HEK293T (cell line): ENCODE results near the gene CYSLTR2.

Source experiments
- CTCF ChIA-PET: fragments of 350-600 bp; formaldehyde crosslinking; extraction: SDS; loops from one replicate; lab custom pipeline; 2021; ENCODE audit warnings: antibody characterized with exemption, inconsistent platforms; lab: Yijun Ruan, JAX
- POLR2A ChIA-PET: fragments of 350-600 bp; formaldehyde crosslinking; extraction: SDS; loops from one replicate; lab custom pipeline; 2020; ENCODE audit warnings: antibody characterized with exemption, inconsistent platforms; lab: Yijun Ruan, JAX
- DNase-seq: peaks from one replicate; pipeline ENCODE4 v3.0.0; 2012; ENCODE audit warnings: mixed read lengths; ENCODE audit errors: extremely low spot score
- ARNT ChIP-seq: fragments of 450-650 bp; IDR thresholded peaks from 2 replicates; pipeline ENCODE4 v1.6.1; 2017; ENCODE audit warnings: mild to moderate bottlenecking
- BHLHE40 ChIP-seq: fragments of 450-650 bp; IDR thresholded peaks from 2 replicates; pipeline ENCODE4 v1.6.1; 2016; ENCODE audit warnings: mild to moderate bottlenecking, moderate library complexity, borderline replicate concordance
- CTBP1 ChIP-seq: fragments of 450-650 bp; IDR thresholded peaks from 2 replicates; pipeline ENCODE4 v1.6.1; 2016; ENCODE audit warnings: borderline replicate concordance
- ELF4 ChIP-seq: fragments of 450-650 bp; IDR thresholded peaks from 2 replicates; pipeline ENCODE4 v1.6.1; 2017; ENCODE audit warnings: antibody characterized with exemption
- FOXA1 ChIP-seq: fragments of 450-650 bp; IDR thresholded peaks from 2 replicates; pipeline ENCODE4 v1.6.1; 2016; ENCODE audit warnings: mild to moderate bottlenecking
- FOXK2 ChIP-seq: fragments of 450-650 bp; IDR thresholded peaks from 2 replicates; pipeline ENCODE4 v1.6.1; 2016; ENCODE audit warnings: mild to moderate bottlenecking
- FOXM1 ChIP-seq: fragments of 450-650 bp; IDR thresholded peaks from 2 replicates; pipeline ENCODE4 v1.6.1; 2017; ENCODE audit warnings: mild to moderate bottlenecking, borderline replicate concordance
- HDGF ChIP-seq: fragments of 450-650 bp; IDR thresholded peaks from 2 replicates; pipeline ENCODE4 v1.6.1; 2017; ENCODE audit warnings: antibody characterized with exemption, borderline replicate concordance
- L3MBTL2 ChIP-seq: fragments of 450-650 bp; conservative IDR thresholded peaks from 2 replicates; pipeline ENCODE4 v1.6.1; 2016; ENCODE audit warnings: mild to moderate bottlenecking
- LEF1 ChIP-seq: fragments of 450-650 bp; IDR thresholded peaks from 2 replicates; pipeline ENCODE4 v1.6.1; 2017; ENCODE audit warnings: mild to moderate bottlenecking, borderline replicate concordance
- NFRKB ChIP-seq: fragments of 450-650 bp; IDR thresholded peaks from 2 replicates; pipeline ENCODE4 v1.6.1; 2016; ENCODE audit warnings: mild to moderate bottlenecking, moderate library complexity
- PKNOX1 ChIP-seq: fragments of 450-650 bp; IDR thresholded peaks from 2 replicates; pipeline ENCODE4 v1.6.1; 2016
- SP1 ChIP-seq: fragments of 450-650 bp; IDR thresholded peaks from 2 replicates; pipeline ENCODE4 v1.6.1; 2017
- SUZ12 ChIP-seq: fragments of 450-650 bp; IDR thresholded peaks from 2 replicates; pipeline ENCODE4 v1.6.1; 2016; ENCODE audit warnings: mild to moderate bottlenecking
- TARDBP ChIP-seq: fragments of 450-650 bp; IDR thresholded peaks from 2 replicates; pipeline ENCODE4 v1.6.1; 2016
- ZNF384 ChIP-seq: fragments of 450-650 bp; IDR thresholded peaks from 2 replicates; pipeline ENCODE4 v1.6.1; 2016

The CYSLTR2 gene

GRCh38 chr13:48710160-48710559, 56.4 kb downstream of the CYSLTR2 start:
- DNase-seq = no peak
- CTCF ChIA-PET = no interaction called here
- no peak for TF ChIP-seq BHLHE40
- no peak for TF ChIP-seq L3MBTL2
- no peak for TF ChIP-seq SP1
- no peak for TF ChIP-seq SUZ12
- no peak for TF ChIP-seq ELF4
- no peak for TF ChIP-seq NFRKB
- TF ChIP-seq FOXA1 = no peak
- POLR2A ChIA-PET = no interaction called here

GRCh38 chr13:48712141-48712540, 58.4 kb downstream of the CYSLTR2 start:
- no peak for TF ChIP-seq SUZ12
- TF ChIP-seq FOXA1 = no peak
- no peak for TF ChIP-seq TARDBP
- no peak for TF ChIP-seq NFRKB
- TF ChIP-seq PKNOX1 = no peak
- CTCF ChIA-PET = no interaction called here
- POLR2A ChIA-PET = no interaction called here
- DNase-seq = no peak

- no peak for DNase-seq
- ChIA-PET CTCF (no interaction called here), POLR2A (no interaction called here)
- TF ChIP-seq LEF1 = no peak
- TF ChIP-seq ARNT = no peak
- TF ChIP-seq ZNF384 = no peak
- no peak for TF ChIP-seq L3MBTL2
- TF ChIP-seq FOXA1 = no peak
- no peak for TF ChIP-seq ELF4
Measured at GRCh38 chr13:48715977-48716376, 62.2 kb downstream of the CYSLTR2 start.

GRCh38 chr13:48720621-48721020, 66.9 kb downstream of the CYSLTR2 start:
- no peak for DNase-seq
- ChIA-PET POLR2A (no interaction called here), CTCF (no interaction called here)
- TF ChIP-seq HDGF (no peak), L3MBTL2 (no peak), NFRKB (no peak), CTBP1 (no peak), ZNF384 (no peak), SP1 (no peak), PKNOX1 (no peak), FOXK2 (no peak), LEF1 (no peak), ARNT (no peak), FOXM1 (no peak), BHLHE40 (no peak)

GRCh38 chr13:48723168-48723567, 69.4 kb downstream of the CYSLTR2 start:
- TF ChIP-seq TARDBP (no peak), SUZ12 (no peak), FOXA1 (no peak), ARNT (no peak), CTBP1 (no peak), PKNOX1 (no peak), FOXK2 (no peak), FOXM1 (no peak), ZNF384 (no peak), HDGF (no peak), BHLHE40 (no peak), ELF4 (no peak), L3MBTL2 (no peak), NFRKB (no peak), SP1 (no peak), LEF1 (no peak)
- CTCF ChIA-PET = interaction anchor here (1.0 kb wide), 1 partner anchor 9 kb away, joined by 4 read pairs; no protein-coding TSS in a partner anchor
- POLR2A ChIA-PET = no interaction called here
- DNase-seq = no peak

GRCh38 chr13:48725271-48725670, 71.5 kb downstream of the CYSLTR2 start:
- ChIA-PET POLR2A (no interaction called here), CTCF (no interaction called here)
- TF ChIP-seq ZNF384 (no peak), SUZ12 (no peak), PKNOX1 (no peak), ELF4 (no peak)
- no peak for DNase-seq

GRCh38 chr13:48726711-48727110, 73.0 kb downstream of the CYSLTR2 start:
- POLR2A ChIA-PET = interaction anchor here (1.0 kb wide), 1 partner anchor 8 kb away, joined by 3 read pairs; no protein-coding TSS in a partner anchor
- CTCF ChIA-PET = no interaction called here
- no peak for DNase-seq
- TF ChIP-seq CTBP1 (no peak), L3MBTL2 (peak; percentile 51)
